Type B pancreatic cell (in vitro differentiated cells): ENCODE measurements around the gene TSC22D4. TPM values are rescaled to one million over a fixed set of nuclear protein-coding genes. Genes with fewer than 3 reads are reported as not detected.
A peak's percentile ranks its signal among the peaks of the same experiment; 100 is the strongest.

Source experiments
- DNase-seq: peaks from one replicate; pipeline ENCODE4 v3.0.0; 2021; ENCODE audit warnings: mixed read lengths; ENCODE audit not compliant: unreplicated experiment; ENCODE audit errors: extremely low spot score
- H3K27ac Mint-ChIP-seq: 2 replicates; pipeline ENCODE4 v1.8.0; 2021; ENCODE audit warnings: mild to moderate bottlenecking, mixed read lengths
- H3K27me3 Mint-ChIP-seq: 2 replicates; pipeline ENCODE4 v1.8.0; 2021; ENCODE audit warnings: mixed read lengths
- H3K36me3 Mint-ChIP-seq: 2 replicates; pipeline ENCODE4 v1.8.0; 2021; ENCODE audit warnings: mixed read lengths
- H3K4me1 Mint-ChIP-seq: one replicate; pipeline ENCODE4 v1.8.0; 2021; ENCODE audit warnings: mixed read lengths; ENCODE audit not compliant: unreplicated experiment
- H3K4me3 Mint-ChIP-seq: 2 replicates; pipeline ENCODE4 v1.8.0; 2021; ENCODE audit warnings: mild to moderate bottlenecking, mixed read lengths
- H3K9me3 Mint-ChIP-seq: 2 replicates; pipeline ENCODE4 v1.8.0; 2021; ENCODE audit warnings: mixed read lengths
- CTCF ChIP-seq: fragments of 200-600 bp; sonication (generic); conservative IDR thresholded peaks from 2 replicates; pipeline ENCODE4 v1.5.0; 2021; ENCODE audit warnings: antibody characterized with exemption, mild to moderate bottlenecking
- total RNA-seq: library from RNA; stranded (reverse); gene quantifications from 2 replicates; pipeline ENCODE4 v1.2.1, GENCODE V29; 2021; ENCODE audit warnings: low replicate concordance

TSC22D4 gene
- total RNA-seq, 1 donor from 2014 or later, result 45.3 TPM

GRCh38 chr7:100437150-100438100, 41.6 kb downstream of the TSC22D4 start:
- Mint-ChIP-seq H3K4me3 (peak overlapping the region; percentile 20), H3K27ac (no peak overlapping the region), H3K36me3 (peaks cover 18% of the 10 kb centered on the region), H3K9me3 (no peaks in the 10 kb centered on the region), H3K4me1 (peaks cover 19% of the 10 kb centered on the region), H3K27me3 (no peaks in the 10 kb centered on the region)
- no peak for DNase-seq
- no peak for TF ChIP-seq CTCF

- peak overlapping the region; percentile 99 for H3K27ac Mint-ChIP-seq
- H3K4me1 Mint-ChIP-seq, result peaks cover 30% of the 10 kb centered on the region
- H3K4me3 Mint-ChIP-seq, result peak overlapping the region; percentile 98
- no peaks in the 10 kb centered on the region for H3K27me3 Mint-ChIP-seq
- H3K36me3 Mint-ChIP-seq, result peaks cover 20% of the 10 kb centered on the region
- no peak for DNase-seq
- no peaks in the 10 kb centered on the region for H3K9me3 Mint-ChIP-seq
- no peak for TF ChIP-seq CTCF
These were observed 43.4 kb downstream of the TSC22D4 start for GRCh38 chr7:100435401-100436304.

- Mint-ChIP-seq H3K4me3 (peak overlapping the region; percentile 90), H3K36me3 (peaks cover 22% of the 10 kb centered on the region), H3K9me3 (no peaks in the 10 kb centered on the region), H3K4me1 (peaks cover 31% of the 10 kb centered on the region), H3K27me3 (peaks cover 2% of the 10 kb centered on the region), H3K27ac (peak overlapping the region; percentile 93)
- no peak for TF ChIP-seq CTCF
- DNase-seq, result no peak
These were observed 44.5 kb downstream of the TSC22D4 start for GRCh38 chr7:100434297-100435144.

GRCh38 chr7:100433592-100434296, 45.3 kb downstream of the TSC22D4 start:
- peaks cover 35% of the 10 kb centered on the region for H3K4me1 Mint-ChIP-seq
- H3K36me3 Mint-ChIP-seq, result peaks cover 26% of the 10 kb centered on the region
- H3K27ac Mint-ChIP-seq, result peak overlapping the region; percentile 93
- TF ChIP-seq CTCF, result no peak
- H3K4me3 Mint-ChIP-seq, result peak overlapping the region; percentile 90
- no peak for DNase-seq
- H3K27me3 Mint-ChIP-seq, result peaks cover 9% of the 10 kb centered on the region
- no peaks in the 10 kb centered on the region for H3K9me3 Mint-ChIP-seq
